ENCODE data around the gene UPK3B.
"Not testable (repeated sequence)": the region's sequence is repeated elsewhere in the genome, so short reads cannot be mapped to it uniquely, and the experiment has no call there.

UPK3B gene

DNA sequence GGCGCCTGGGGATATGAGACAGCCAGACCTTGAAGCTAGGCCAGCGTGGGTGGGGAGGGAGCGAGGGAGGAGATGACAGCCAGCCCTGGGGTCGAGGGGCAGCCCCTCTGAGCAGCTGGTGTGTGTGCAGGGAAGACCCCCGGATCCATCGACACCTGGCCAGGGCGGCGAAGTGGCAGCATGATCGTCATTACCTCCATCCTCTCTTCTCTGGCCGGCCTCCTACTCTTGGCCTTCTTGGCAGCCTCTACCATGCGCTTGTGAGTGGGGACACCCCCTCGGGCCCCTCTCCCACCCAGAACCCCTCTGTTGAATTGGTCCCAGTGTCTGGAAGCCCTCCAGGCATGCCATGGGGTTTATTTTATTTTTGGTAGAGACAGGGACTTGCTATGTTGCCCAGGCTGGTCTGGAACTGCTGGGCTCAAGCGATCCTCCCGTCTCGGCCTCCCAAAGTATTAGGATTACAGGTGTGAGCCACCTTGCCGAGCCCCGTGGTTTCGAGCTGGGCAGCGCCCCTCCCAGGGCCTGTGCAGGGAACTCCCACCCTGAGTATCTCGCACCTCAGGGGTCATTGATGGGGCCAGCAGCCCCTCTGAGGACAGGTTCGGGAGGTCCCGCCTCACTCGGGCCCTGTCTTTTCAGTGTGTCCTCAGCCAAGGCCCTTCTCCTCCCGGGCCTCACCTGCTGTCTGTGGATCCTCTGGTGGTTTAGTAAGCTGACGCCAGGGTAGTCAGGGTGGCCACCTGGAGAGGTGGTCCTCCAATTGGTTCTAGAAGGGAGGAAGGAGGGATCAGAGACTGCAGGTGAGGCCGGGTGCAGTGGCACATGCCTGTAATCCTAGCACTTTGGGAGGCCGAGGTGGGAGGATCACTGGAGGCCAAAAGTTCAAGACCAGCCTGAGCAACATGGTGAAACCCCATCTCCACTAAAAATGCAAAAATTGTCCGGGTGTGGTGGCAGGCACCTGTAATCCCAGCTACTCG lies 3.8 kb downstream of the UPK3B start:
- no peak for DNase-seq (ENCODE audit: low spot score)

DNA sequence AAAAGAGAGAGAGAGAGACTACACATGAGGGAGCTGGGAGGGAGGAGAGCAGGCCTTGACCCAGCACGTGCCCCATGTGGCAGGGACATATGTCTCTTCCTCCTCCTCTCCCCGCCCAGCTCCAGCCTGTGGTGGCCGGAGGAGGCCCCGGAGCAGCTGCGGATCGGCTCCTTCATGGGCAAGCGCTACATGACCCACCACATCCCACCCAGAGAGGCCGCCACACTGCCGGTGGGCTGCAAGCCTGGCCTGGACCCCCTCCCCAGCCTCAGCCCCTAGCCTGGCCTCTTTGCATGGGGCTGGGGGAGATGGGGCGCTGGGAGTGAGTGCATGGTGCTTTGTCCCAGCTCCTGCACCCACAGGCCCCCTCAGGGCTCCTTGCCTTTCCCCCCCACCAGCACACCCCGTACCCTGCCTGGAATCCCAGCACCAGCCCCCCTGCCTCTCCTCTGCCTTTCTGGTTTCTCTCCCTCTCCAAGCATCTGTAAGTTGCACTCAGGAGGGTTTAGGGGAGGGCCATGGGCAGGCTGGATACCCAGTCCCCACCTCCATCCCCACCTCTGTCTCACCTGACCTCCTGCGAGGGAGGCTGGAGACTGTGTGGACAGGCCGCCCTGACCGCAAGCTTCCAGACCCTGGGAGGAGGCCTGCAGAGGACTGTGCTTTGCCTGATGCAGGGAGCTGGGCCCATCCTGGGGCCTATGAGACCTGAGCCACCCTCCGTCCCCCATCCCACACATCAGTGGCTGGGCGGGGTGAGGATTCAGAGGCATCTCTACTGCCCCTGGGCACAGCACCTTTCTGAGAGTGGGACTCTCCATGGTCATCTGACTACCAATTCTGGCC lies 4.8 kb downstream of the UPK3B start:
- no peak for DNase-seq (ENCODE audit: low spot score)

DNA sequence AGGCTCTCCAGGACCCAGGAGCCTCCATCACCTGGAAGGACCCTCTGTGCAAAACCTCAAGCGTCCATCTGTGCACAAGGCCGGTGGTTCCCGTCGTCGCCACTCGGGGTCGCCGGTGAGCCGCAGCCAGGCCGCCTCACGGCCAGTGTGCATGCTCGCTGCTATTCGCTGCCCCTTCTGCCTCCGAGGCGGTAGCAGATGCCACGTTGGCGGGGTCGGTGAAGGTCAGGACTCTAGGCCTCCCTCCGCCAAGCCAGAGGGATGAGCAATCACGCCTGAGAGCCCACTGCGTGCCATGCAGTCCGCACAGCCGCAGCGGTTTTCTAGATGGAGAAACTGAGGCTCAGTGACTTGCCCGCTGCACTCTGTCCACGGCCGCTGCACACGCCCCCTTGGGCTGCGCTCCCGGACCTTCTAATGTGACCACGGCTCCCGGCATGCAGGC lies 5.7 kb downstream of the UPK3B start:
- DNase-seq (ENCODE audit: low spot score): no peak

DNA sequence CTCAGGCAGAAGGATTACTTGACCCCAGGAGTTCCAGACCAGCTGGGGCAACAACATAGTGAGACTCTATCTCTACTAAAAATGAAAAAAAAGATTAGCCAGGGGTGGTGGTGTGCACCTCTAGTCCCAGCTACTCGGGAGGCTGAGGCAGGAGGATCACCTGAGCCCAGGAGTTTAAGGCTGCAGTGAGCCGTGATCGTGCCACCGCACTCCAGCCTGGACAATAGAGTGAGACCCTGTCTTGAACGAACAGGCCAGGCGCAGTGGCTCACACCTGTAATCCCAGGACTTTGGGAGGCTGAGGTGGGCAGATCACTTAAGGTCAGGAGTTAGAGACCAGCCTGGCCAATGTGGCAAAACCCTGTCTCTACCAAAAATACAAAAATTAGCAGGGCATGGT lies 6.6 kb downstream of the UPK3B start:
- DNase-seq (ENCODE audit: low spot score): not testable (repeated sequence)

DNA sequence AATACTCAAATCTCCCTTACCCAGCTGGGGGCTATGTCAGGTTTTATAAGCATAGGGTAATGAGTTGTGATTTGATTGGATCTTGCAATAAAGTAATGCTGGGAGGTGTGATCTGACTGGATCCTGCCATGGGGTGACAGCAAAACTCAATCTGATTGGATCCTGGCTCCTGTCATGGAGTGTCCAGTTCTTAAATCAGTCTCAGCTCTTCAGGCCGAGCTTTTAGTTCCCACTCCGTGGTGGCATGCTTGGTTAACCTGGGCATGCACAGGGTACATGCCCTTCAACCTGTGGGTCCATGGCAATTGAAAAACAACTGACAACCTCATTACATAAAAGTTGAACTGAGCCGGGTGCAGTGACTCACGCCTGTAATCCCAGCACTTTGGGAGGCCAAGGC lies 15.8 kb downstream of the UPK3B start:
- DNase-seq (ENCODE audit: low spot score): not testable (repeated sequence)

DNA sequence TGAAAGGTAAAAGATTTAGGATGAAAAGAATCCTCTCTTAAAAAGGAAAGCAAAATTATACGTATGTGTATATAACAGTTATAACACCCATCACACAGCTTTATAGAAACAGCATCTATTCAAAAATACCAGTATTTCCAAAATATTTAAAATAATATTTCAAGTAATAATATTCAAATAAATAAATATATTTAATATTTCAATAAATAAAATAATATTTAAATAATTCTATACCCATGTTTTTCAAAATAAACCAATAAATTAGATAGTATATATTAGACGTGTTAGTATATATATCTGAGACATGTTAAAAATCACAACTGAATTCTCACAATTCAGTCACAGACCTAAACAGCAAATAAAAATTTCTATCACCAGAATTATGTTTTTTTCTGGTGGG lies 21.3 kb downstream of the UPK3B start:
- not testable (repeated sequence) for DNase-seq (ENCODE audit: low spot score)

DNA sequence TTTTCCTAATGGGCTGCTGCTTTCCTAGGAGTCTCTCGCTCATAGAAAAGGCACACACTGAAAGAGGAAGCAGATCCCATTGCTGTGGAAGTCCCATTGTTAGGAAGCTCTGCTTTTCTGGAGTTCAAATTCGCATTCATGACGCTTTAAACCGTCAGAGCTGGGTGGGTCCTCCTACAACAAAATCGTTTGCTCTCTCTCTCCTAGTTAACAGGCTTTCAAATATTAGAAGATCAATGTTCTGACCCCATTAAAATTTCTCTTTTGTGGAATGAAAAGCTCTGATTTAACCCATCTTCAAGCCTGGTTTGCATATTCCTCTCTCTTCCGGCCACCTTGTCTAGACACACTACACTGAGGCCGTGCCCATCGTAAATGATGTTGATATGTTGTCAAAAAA lies 32.8 kb downstream of the UPK3B start, which contains the start of gene SPDYE16:
Gene SPDYE16 (minus strand): TSS at position 101 of the 400 bp plus-strand sequence. CDS start 1,838 bp downstream, outside the sequence.
- DNase-seq (ENCODE audit: low spot score): not testable (repeated sequence)

DNA sequence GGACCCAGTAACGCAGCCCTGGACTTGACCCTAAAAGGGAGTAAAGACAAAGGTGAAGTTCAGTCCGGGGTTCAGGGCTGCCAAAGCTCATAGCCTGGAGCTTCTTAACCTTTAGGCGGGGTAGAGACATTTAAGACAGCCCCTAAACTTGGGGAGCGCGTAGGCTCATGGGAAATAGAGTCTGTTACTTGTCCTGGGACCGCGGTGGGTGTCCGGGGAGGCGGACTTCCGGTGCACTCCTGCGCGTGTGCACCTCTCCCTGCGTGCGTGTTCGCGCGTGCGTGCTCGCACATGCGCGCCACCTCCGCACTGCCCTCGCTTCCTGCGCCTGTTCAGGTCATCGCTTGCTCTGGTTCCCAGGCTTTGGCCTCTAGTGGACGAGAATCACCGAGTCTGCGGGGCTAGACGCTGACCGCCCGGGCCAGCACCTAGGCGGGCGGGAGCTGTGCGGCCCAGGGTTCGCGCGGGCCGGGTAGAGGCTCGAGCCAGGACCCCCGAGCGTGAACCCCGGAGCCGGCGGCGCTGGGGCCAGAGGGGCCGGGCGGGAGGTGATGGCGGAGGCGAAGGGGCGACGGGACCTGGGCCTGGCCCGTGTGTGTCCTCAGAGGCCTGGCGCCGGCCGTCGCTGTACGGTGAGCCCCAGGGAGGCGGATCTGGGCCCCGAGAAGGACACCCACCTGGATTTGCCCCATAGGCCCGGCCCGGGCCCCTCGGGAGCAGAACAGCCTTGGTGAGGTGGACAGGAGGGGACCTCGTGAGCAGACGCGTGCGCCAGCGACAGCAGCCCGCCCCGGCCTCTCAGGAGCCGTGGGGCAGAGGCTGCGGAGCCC lies 38.9 kb downstream of the UPK3B start:
- DNase-seq (ENCODE audit: low spot score): peak; percentile 97

DNA sequence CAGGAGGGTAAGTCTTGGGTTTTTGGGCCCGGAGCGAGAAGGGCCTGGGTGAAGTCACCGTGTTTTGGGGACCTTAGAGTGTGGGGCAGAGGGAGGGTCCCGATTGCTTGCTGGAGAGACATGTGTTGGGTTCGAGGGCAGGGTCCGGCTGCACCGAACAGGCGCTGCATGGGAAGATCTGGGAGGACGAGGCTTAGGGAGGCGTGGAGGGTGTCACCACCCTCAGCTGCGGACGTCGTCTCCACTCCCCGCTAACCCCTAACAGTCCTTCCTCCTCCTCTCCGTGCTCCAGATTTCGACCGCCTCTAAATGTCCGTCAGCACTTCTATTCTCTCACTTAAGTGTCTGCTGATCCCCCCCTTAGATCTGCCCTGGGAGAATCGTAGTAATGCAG lies 39.5 kb downstream of the UPK3B start:
- not testable (repeated sequence) for DNase-seq (ENCODE audit: low spot score)

DNA sequence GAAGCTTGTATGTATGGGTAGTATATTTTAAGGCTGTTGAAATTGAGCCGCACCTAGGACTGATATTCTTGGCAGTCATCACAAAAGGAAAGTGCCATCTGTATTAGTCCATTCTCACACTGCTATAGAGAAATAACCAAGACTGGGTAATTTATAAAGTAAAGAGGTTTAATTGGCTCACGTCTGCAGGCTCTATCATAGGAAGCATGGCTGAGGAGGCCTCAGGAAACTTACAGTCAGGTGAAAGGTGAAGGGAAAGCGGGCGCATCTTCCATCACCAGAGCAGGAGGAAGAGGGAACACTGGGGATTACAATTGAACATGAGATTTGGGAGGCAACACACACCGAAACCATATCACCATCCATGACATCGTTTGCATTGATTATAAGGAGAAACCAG lies 41.6 kb downstream of the UPK3B start:
- DNase-seq (ENCODE audit: low spot score): not testable (repeated sequence)

DNA sequence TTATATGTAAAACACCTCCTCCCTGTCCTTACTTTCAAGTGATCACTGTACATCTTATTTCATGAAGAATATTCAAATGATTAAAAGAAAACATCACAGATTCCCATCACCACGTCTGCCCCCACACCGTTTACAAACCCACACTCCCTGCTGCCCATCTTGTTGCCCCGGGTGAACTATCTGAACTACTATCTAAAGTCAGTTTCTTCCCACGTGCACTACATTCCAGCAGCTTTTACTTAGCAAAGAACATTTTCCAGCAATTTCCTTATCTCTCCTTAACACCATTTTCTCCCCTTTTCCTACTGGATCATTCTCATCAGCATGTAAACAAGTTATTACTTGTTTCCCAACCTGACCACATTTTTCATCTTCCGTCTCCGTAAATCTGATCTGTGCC lies 49.3 kb downstream of the UPK3B start:
- DNase-seq (ENCODE audit: low spot score): not testable (repeated sequence)

DNA sequence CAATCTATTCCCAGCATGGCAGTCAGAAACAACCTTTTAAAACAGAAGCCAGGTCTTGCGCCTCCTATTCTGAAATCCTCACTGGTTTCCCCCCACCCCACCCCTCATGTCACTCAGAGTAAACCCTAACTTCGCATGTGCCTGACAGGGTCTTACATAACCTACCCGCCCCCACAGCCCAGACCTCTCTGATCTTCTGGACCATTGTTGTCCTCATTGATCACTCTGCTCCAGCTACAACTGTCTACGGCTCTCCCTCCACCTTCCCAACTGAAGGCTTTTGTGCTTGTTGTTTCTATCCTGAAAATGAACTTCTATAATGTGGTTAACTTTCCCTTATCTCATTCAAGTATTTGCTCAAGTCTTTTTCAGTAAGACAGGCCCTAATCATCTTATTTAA lies 49.8 kb downstream of the UPK3B start:
- DNase-seq (ENCODE audit: low spot score): not testable (repeated sequence)

DNA sequence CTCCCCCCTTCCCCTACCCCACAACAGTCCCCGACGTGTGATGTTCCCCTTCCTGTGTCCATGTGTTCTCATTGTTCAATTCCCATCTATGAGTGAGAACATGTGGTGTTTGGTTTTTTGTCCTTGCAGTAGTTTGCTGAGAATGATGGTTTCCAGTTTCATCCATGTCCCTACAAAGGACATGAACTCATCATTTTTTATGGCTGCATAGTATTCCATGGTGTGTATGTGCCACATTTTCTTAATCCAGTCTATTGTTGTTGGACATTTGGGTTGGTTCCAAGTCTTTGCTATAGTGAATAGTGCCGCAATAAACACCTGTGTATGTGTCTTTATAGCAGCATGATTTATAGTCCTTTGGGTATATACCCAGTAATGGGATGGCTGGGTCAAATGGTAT lies 51.0 kb downstream of the UPK3B start:
- not testable (repeated sequence) for DNase-seq (ENCODE audit: low spot score)

DNA sequence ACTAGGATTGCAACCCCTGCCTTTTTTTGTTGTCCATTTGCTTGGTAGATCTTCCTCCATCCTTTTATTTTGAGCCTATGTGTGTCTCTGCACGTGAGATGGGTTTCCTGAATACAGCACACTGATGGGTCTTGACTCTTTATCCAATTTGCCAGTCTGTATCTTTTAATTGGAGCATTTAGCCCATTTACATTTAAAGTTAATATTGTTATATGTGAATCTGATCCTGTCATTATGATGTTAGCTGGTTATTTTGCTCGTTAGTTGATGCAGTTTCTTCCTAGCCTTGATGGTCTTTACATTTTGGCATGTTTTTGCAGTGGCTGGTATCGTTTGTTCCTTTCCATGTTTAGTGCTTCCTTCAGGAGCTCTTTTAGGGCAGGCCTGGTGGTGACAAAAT lies 54.6 kb downstream of the UPK3B start:
- DNase-seq (ENCODE audit: low spot score): not testable (repeated sequence)
